ENCODE measurements around the gene TMEM150A. TPM values are rescaled to one million over a fixed set of nuclear protein-coding genes. Genes with fewer than 3 reads are reported as not detected.

Gene TMEM150A
- total RNA-seq, 1 experiment from 2014 or later: 19.3 TPM

DNA sequence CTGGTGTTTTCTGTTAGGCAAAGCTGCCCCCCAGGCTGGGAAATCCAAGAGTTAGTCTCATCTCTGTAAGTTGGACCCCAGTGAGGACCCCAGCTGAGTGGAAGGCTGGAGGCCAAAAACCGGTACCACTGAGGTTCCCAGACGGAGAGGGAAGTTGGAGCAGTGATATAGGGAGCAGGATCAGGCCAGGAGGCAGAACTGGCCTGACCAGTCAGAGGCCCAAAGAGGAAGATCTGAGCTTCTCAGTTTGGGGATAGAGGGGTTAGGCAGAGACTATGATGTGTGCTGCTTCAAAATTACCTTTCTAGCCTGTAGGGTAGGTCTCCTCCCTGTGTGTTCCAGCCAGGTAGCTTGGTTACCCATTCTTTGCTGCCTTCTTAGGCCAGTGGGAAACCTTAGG lies 11.5 kb downstream of the TMEM150A start:
- Histone ChIP-seq H3K4me2 (ENCODE audit: insufficient read depth, insufficient read length, low read length) (no peak overlapping the region), H3K18ac (ENCODE audit: insufficient read length, low read depth, low read length) (no peak overlapping the region), H4K91ac (ENCODE audit: insufficient read length, low read depth, low read length) (no peak overlapping the region), H2BK120ac (ENCODE audit: low read depth, low read length, poor library complexity, severe bottlenecking) (no peak overlapping the region), H3K23me2 (ENCODE audit: insufficient read length, low read depth, low read length, poor library complexity, severe bottlenecking) (peaks cover 7% of the 10 kb centered on the region), H3K79me2 (ENCODE audit: insufficient read depth, low read length) (no peaks in the 10 kb centered on the region), H3K4me1 (ENCODE audit: insufficient read depth, low read length) (no peaks in the 10 kb centered on the region), H3K14ac (ENCODE audit: insufficient read depth, low read length) (no peak overlapping the region), H3K56ac (ENCODE audit: insufficient read length, low read depth, low read length) (no peak overlapping the region), H3T11ph (ENCODE audit: low read length) (no peak overlapping the region), H2AK5ac (ENCODE audit: insufficient read length, low read length) (no peak overlapping the region), H3K23ac (ENCODE audit: insufficient read length, low read depth, low read length) (no peak overlapping the region), H3K27ac (ENCODE audit: insufficient read length, low read depth, low read length) (no peak overlapping the region), H3K27me3 (ENCODE audit: insufficient read depth, low read length) (no peaks in the 10 kb centered on the region), H2BK12ac (ENCODE audit: insufficient read length, low read depth, low read length) (no peak overlapping the region), H2BK5ac (ENCODE audit: insufficient read length, low read length) (no peak overlapping the region), H2AFZ (ENCODE audit: low read length) (no peak overlapping the region), H4K20me1 (ENCODE audit: control insufficient read depth, insufficient read depth, insufficient read length) (no peaks in the 10 kb centered on the region), H3K9me3 (ENCODE audit: control insufficient read depth, low read depth, low read length) (no peaks in the 10 kb centered on the region), H4K5ac (ENCODE audit: insufficient read length, low read depth, low read length) (no peak overlapping the region), H3K9ac (ENCODE audit: extremely low read depth, insufficient read length, low read length) (no peak overlapping the region), H4K8ac (replicated peaks; ENCODE audit: insufficient read length, low read depth, low read length) (no peak overlapping the region), H2BK15ac (ENCODE audit: low read depth, low read length) (no peak overlapping the region), H2BK20ac (ENCODE audit: low read depth, low read length, poor library complexity, severe bottlenecking) (no peak overlapping the region), H3K79me1 (ENCODE audit: insufficient read depth, low read depth, low read length, poor library complexity, severe bottlenecking) (no peaks in the 10 kb centered on the region), H3K4ac (ENCODE audit: low read depth, low read length) (no peak overlapping the region)
- DNase-seq: no peak
- no peaks in the 10 kb centered on the region for H3K9me3 Mint-ChIP-seq
- peaks cover 0 to 4% (median 0%) of the 10 kb centered on the region in 3 experiments; a peak in 1 of 7 replicates for H3K36me3 Mint-ChIP-seq (ENCODE audit: insufficient read depth in 1 of 3, low read depth in 3 of 3)
- no CpG with 5 or more reads among the region's 2 CpGs for WGBS (ENCODE audit: extremely low coverage, insufficient read length, low lambda C conversion rate)
- H3K27me3 Mint-ChIP-seq (ENCODE audit: low read depth): peaks cover 26% of the 10 kb centered on the region
- H3K4me1 Mint-ChIP-seq: peaks cover 8 to 10% of the 10 kb centered on the region in 2 experiments
- TF ChIP-seq, protein P1, sequence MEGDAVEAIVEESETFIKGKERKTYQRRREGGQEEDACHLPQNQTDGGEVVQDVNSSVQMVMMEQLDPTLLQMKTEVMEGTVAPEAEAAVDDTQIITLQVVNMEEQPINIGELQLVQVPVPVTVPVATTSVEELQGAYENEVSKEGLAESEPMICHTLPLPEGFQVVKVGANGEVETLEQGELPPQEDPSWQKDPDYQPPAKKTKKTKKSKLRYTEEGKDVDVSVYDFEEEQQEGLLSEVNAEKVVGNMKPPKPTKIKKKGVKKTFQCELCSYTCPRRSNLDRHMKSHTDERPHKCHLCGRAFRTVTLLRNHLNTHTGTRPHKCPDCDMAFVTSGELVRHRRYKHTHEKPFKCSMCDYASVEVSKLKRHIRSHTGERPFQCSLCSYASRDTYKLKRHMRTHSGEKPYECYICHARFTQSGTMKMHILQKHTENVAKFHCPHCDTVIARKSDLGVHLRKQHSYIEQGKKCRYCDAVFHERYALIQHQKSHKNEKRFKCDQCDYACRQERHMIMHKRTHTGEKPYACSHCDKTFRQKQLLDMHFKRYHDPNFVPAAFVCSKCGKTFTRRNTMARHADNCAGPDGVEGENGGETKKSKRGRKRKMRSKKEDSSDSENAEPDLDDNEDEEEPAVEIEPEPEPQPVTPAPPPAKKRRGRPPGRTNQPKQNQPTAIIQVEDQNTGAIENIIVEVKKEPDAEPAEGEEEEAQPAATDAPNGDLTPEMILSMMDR (conservative IDR thresholded peaks at IDR 0.05): no peak
- H3K4me3 Mint-ChIP-seq: no peak overlapping the region
- H3K27ac Mint-ChIP-seq: no peak overlapping the region; a peak in 2 of 7 replicates

All from H9 (cell line).